Spleen (tissue), 11 donors: ENCODE results near the gene PPP2R5C. TPM values are rescaled to one million over a fixed set of nuclear protein-coding genes. Genes with fewer than 3 reads are reported as not detected.

Source experiments
- DNase-seq: peaks from one replicate; pipeline ENCODE4 v3.0.0-alpha.2; 2020
- H3K27ac ChIP-seq, 8 donors: fragments of 200-600 bp; sonication (generic) in 7 of 8; 1 replicate in 4 of 8; 2 replicates in 4 of 8; pipeline versions ENCODE4 v1.5.0 to v1.8.0; 2016 to 2021; ENCODE audit warnings: inconsistent platforms in 4 of 8, mild to moderate bottlenecking in 4 of 8, moderate library complexity in 1 of 8
- H3K27me3 ChIP-seq, 7 donors: fragments of 200-600 bp; sonication (generic) in 6 of 7; replicated peaks in 1 of 7; 1 replicate in 4 of 7; 2 replicates in 3 of 7; pipeline versions ENCODE4 v1.5.0 to v1.8.0; 2016 to 2021; ENCODE audit warnings: inconsistent platforms in 3 of 7, mild to moderate bottlenecking in 1 of 7
- H3K36me3 ChIP-seq, 6 donors: fragments of 200-600 bp; sonication (generic) in 5 of 6; 1 replicate in 4 of 6; 2 replicates in 2 of 6; pipeline versions ENCODE4 v1.5.0 to v1.8.0; 2016 to 2021; ENCODE audit warnings: inconsistent platforms in 2 of 6
- H3K4me1 ChIP-seq, 6 donors: fragments of 200-600 bp; sonication (generic) in 5 of 6; 1 replicate in 3 of 6; 2 replicates in 3 of 6; pipeline versions ENCODE4 v1.5.0 to v1.8.0; 2016 to 2021; ENCODE audit warnings: inconsistent platforms in 3 of 6
- H3K4me3 ChIP-seq, 8 donors: fragments of 200-600 bp; sonication (generic) in 7 of 8; 1 replicate in 4 of 8; 2 replicates in 4 of 8; pipeline versions ENCODE4 v1.5.0 to v1.8.0; 2016 to 2021; ENCODE audit warnings: inconsistent platforms in 4 of 8, mild to moderate bottlenecking in 4 of 8, moderate library complexity in 2 of 8
- H3K9me3 ChIP-seq, 8 donors: fragments of 200-600 bp; sonication (generic) in 7 of 8; 1 replicate in 4 of 8; 2 replicates in 4 of 8; pipeline versions ENCODE4 v1.5.0 to v1.8.0; 2016 to 2021; ENCODE audit warnings: inconsistent platforms in 4 of 8
- POLR2A ChIP-seq, 3 donors: fragments of 450-650 bp; IDR thresholded peaks; one replicate each; pipeline ENCODE4 v1.5.1; 2017; ENCODE audit warnings: antibody characterized with exemption in 3 of 3, mild to moderate bottlenecking in 1 of 3
- POLR2AphosphoS5 ChIP-seq, 3 donors: sonication (generic); formaldehyde crosslinking; IDR thresholded peaks; one replicate each; pipeline ENCODE4 v1.5.1; 2017; ENCODE audit warnings: antibody characterized with exemption in 3 of 3
- WGBS, 5 donors: extraction: QIAGEN DNeasy Blood & Tissue Kit in 3 of 5; methylation state at CpG; one replicate each; pipeline versions ENCODE4 v1.1.5 to v1.1.7; 2013 to 2018; 5-methylcytosine and 5-hydroxymethylcytosine counted together
- intact Hi-C: fragments of 100-400 bp; cut with DNase I; formaldehyde crosslinking; loops from one replicate; pipeline ENCODE4 v1.15.0; 2023; ENCODE audit warnings: low total_unique reads
- polyA plus RNA-seq, 3 donors: library from polyadenylated mRNA; stranded (reverse); fragments of 200-250 nt; gene quantifications; one replicate each; pipeline ENCODE4 v1.2.1, GENCODE V29; 2013
- total RNA-seq, 7 donors: library from RNA; depleted of rRNA in 3 of 7; stranded (reverse); fragments of >200 nt in 3 of 7; fragmentation: NEBNext Ultra II Directional in 4 of 7; extraction: Animal tissue kit (Norgen Biotek cat#: 25700) in 4 of 7; gene quantifications; one replicate each; pipeline versions ENCODE4 v1.1.0 to v1.2.1, GENCODE V29; 2016 to 2021
- TF ChIP-seq, protein P1 (sequence below), 11 experiments: fragments of 200-600 bp in 7 of 11; fragments of 450-650 bp in 4 of 11; sonication (generic) in 4 of 11; IDR thresholded peaks in 8 of 11; conservative IDR thresholded peaks in 3 of 11; 1 replicate in 7 of 11; 2 replicates in 4 of 11; pipeline versions ENCODE4 v1.4.0 to v1.8.0; 2016 to 2021; ENCODE audit warnings: antibody characterized with exemption in 11 of 11, inconsistent platforms in 4 of 11, mild to moderate bottlenecking in 1 of 11
- donor health status: healthy with polysubstance abuse.
- donor health status: DM: no; HTN: no; CAD: no; lungs with moderate emphysema.
- donor health status: DM: no; HTN: no; CAD: no.
- donor health status: Bipolar disorder and iron deficiency.
- donor health status: healthy.
- donor health status: DM: no; HTN: no; CAD: no.
- donor health status: DM: yes; HTN: yes; CAD: no.

The PPP2R5C gene
- total and polyA plus RNA-seq, 10 donors: 80.8 to 322 (median 198) TPM

DNA sequence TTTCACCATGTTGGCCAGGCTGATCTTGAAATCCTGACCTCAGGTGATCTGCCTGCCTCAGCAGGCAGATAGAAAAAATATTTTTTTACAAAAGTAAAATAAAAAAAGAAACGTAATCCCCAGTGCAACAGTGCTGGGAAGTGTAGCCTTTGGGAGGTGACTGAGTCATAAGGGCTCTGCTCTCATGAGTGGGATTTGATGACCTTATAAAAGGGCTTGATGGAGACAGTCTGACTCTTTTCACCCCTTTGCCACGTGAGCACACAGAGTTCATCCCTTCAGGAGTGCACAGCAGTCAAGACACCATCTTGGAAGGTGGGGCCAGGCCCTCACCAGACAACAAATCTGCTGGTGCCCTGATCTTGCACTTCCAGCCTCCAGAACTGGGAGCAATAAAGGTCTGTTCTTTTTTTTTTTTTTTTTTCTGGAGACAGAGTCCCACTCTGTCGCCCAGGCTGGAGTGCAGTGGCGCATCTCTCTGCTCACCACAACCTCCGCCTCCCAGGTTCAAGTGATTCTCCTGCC, 178.2 kb downstream of the PPP2R5C start:
- TF ChIP-seq POLR2AphosphoS5 (IDR thresholded peaks at IDR 0.05) (no peak), POLR2A (IDR thresholded peaks at IDR 0.05) (no peak)
- TF ChIP-seq, protein P1, sequence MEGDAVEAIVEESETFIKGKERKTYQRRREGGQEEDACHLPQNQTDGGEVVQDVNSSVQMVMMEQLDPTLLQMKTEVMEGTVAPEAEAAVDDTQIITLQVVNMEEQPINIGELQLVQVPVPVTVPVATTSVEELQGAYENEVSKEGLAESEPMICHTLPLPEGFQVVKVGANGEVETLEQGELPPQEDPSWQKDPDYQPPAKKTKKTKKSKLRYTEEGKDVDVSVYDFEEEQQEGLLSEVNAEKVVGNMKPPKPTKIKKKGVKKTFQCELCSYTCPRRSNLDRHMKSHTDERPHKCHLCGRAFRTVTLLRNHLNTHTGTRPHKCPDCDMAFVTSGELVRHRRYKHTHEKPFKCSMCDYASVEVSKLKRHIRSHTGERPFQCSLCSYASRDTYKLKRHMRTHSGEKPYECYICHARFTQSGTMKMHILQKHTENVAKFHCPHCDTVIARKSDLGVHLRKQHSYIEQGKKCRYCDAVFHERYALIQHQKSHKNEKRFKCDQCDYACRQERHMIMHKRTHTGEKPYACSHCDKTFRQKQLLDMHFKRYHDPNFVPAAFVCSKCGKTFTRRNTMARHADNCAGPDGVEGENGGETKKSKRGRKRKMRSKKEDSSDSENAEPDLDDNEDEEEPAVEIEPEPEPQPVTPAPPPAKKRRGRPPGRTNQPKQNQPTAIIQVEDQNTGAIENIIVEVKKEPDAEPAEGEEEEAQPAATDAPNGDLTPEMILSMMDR (IDR thresholded peaks at IDR 0.05 in 8 of 11, conservative IDR thresholded peaks at IDR 0.05 in 3 of 11): no peak
- H3K4me1 ChIP-seq: no peaks in the 10 kb centered on the region

DNA sequence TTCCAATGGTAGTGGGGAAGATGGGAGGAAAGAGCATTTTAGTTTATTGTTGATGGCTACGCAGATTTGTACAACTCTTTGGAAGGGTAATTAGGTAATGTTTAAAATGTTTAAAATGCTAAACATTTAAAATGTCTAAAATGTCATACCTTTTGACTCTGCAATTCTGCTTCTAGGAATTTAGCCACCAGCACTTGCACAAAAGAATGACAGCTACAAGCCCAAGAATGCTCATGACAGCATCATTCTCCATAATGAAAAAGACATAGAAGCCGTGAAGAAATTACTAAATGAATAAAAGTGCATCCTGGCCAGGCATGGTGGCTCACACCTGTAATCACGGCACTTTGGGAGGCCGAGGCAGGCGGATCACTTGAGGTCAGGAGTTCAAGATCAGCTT, 182.9 kb downstream of the PPP2R5C start:
- intact Hi-C loops: no loop called here
- TF ChIP-seq POLR2A (IDR thresholded peaks at IDR 0.05) (no peak), POLR2AphosphoS5 (IDR thresholded peaks at IDR 0.05) (no peak)
- TF ChIP-seq, protein P1 (IDR thresholded peaks at IDR 0.05 in 8 of 11, conservative IDR thresholded peaks at IDR 0.05 in 3 of 11): no peak

More for the DNA sequence above, 178.2 kb downstream of the PPP2R5C start:
- H3K4me3 ChIP-seq: no peak overlapping the region
- peaks cover 0 to 60% (median 0%) of the 10 kb centered on the region in 7 donors for H3K27me3 ChIP-seq
- no peak for DNase-seq
- intact Hi-C loops: no loop called here
- WGBS, 5 donors: 74 to 81% (median 78%) methylated on average over 5 of the region's 5 CpGs
- no peaks in the 10 kb centered on the region for H3K9me3 ChIP-seq
- H3K36me3 ChIP-seq: no peaks in the 10 kb centered on the region
- no peak overlapping the region for H3K27ac ChIP-seq

DNA sequence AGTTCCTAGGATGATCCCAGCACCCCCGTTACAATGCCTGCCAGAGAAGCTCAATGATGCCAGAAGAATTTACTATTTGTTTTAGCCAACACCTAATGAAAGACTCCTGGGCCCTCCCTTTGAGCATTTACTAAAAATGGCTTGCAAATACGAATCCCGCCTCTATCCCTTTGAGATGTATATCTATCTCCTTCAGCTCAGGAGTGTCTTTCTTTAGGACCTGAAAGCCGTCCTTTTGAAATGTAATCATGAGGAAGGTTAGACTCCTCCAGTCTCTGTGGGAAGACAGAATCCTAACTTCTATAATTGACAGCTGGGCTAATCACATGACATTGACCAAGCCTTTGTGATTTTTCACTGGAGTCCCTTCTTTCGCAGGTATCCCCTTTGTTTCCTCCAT, 183.7 kb downstream of the PPP2R5C start:
- WGBS, 5 donors: 16 to 25% (median 17%) methylated on average over 5 of the region's 5 CpGs

More for the DNA sequence above, 182.9 kb downstream of the PPP2R5C start:
- WGBS, 5 donors: 62 to 80% (median 68%) methylated on average over 5 of the region's 5 CpGs
- Histone ChIP-seq H3K27ac (no peak overlapping the region), H3K9me3 (no peaks in the 10 kb centered on the region), H3K36me3 (no peaks in the 10 kb centered on the region), H3K4me1 (peaks cover 6 to 20% (median 18%) of the 10 kb centered on the region in 6 donors), H3K4me3 (no peak overlapping the region), H3K27me3 (peaks cover 0 to 63% (median 0%) of the 10 kb centered on the region in 7 donors)
- DNase-seq: no peak

DNA sequence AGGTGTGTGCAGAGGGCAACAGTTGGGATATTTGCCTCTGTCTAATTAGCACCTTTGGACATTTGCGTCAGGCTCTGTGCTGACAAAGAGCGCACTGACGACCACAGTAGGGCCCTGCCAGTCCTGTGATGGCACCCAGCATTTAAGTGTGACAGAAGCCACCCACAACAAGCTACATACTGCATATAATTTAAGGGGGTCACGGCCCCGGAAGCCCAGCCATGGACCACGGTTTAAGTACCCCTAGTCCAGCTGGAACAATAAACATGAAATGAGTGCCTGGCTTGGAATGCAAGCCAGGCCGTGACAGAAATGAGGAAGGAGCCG, 186.0 kb downstream of the PPP2R5C start:
- peak overlapping the region; percentile 43 to 90 (median 62) for H3K4me3 ChIP-seq
- intact Hi-C loops: loop anchor here (5.0 kb wide), 1 partner anchor 175 kb away; no protein-coding TSS in a partner anchor

More for the DNA sequence above, 183.7 kb downstream of the PPP2R5C start:
- Histone ChIP-seq H3K36me3 (no peaks in the 10 kb centered on the region), H3K4me1 (peaks cover 9 to 27% (median 23%) of the 10 kb centered on the region in 6 donors), H3K27ac (no peak overlapping the region), H3K4me3 (no peak overlapping the region), H3K27me3 (peaks cover 0 to 56% (median 0%) of the 10 kb centered on the region in 7 donors), H3K9me3 (no peaks in the 10 kb centered on the region)
- DNase-seq: no peak
- intact Hi-C loops: loop anchor here (5.0 kb wide), 1 partner anchor 173 kb away; no protein-coding TSS in a partner anchor
- TF ChIP-seq, protein P1 (IDR thresholded peaks at IDR 0.05 in 8 of 11, conservative IDR thresholded peaks at IDR 0.05 in 3 of 11): no peak
- TF ChIP-seq POLR2AphosphoS5 (IDR thresholded peaks at IDR 0.05) (no peak), POLR2A (IDR thresholded peaks at IDR 0.05) (no peak)

More for the DNA sequence above, 186.0 kb downstream of the PPP2R5C start:
- Histone ChIP-seq H3K27me3 (peaks cover 0 to 42% (median 0%) of the 10 kb centered on the region in 7 donors), H3K36me3 (no peaks in the 10 kb centered on the region), H3K9me3 (no peaks in the 10 kb centered on the region), H3K27ac (peak overlapping the region; percentile 93 to 99 (median 98)), H3K4me1 (peaks cover 9 to 31% (median 23%) of the 10 kb centered on the region in 6 donors)
- DNase-seq: no peak
- TF ChIP-seq POLR2A (IDR thresholded peaks at IDR 0.05) (no peak), POLR2AphosphoS5 (IDR thresholded peaks at IDR 0.05) (no peak)
- TF ChIP-seq, protein P1 (IDR thresholded peaks at IDR 0.05 in 8 of 11, conservative IDR thresholded peaks at IDR 0.05 in 3 of 11): no peak
- WGBS, 5 donors: 5 to 10% (median 7%) methylated on average over 8 of the region's 8 CpGs
